HEK293 (cell line): Measurements from ENCODE around the gene WDR82.

Experiments used
- CTCF ChIP-seq: fragments of 450-650 bp; formaldehyde crosslinking; IDR thresholded peaks from 2 replicates; pipeline ENCODE4 v1.5.1; 2016; ENCODE audit warnings: missing biosample characterization, missing genetic modification characterization
- HOXC10 ChIP-seq: sonication (generic); formaldehyde crosslinking; IDR thresholded peaks from 2 replicates; pipeline ENCODE4 v1.8.1; 2023; ENCODE audit warnings: mild to moderate bottlenecking, missing genetic modification reagents
- IKZF3 ChIP-seq: fragments of 450-650 bp; IDR thresholded peaks from 2 replicates; pipeline ENCODE4 v1.5.0; 2018; ENCODE audit warnings: missing biosample characterization, mild to moderate bottlenecking, missing genetic modification characterization, moderate library complexity
- SP2 ChIP-seq: fragments of 450-650 bp; formaldehyde crosslinking; IDR thresholded peaks from 2 replicates; pipeline ENCODE4 v1.5.1; 2016; ENCODE audit warnings: missing biosample characterization, missing genetic modification characterization
- TCF7L2 ChIP-seq: IDR thresholded peaks from 2 replicates; pipeline ENCODE4 v1.6.1; 2011; ENCODE audit warnings: low read depth, mild to moderate bottlenecking, inconsistent platforms, low read length, moderate library complexity, borderline replicate concordance
- ZNF214 ChIP-seq: fragments of 450-650 bp; formaldehyde crosslinking; IDR thresholded peaks from 2 replicates; pipeline ENCODE4 v1.5.1; 2017; ENCODE audit warnings: missing biosample characterization, mild to moderate bottlenecking, missing genetic modification characterization, borderline replicate concordance
- ZNF24 ChIP-seq: fragments of 450-650 bp; formaldehyde crosslinking; IDR thresholded peaks from 2 replicates; pipeline ENCODE4 v1.5.1; 2016; ENCODE audit warnings: missing biosample characterization, missing genetic modification characterization
- ZNF324 ChIP-seq: fragments of 450-650 bp; formaldehyde crosslinking; IDR thresholded peaks from 2 replicates; pipeline ENCODE4 v1.5.1; 2016; ENCODE audit warnings: missing biosample characterization, missing genetic modification characterization
- ZNF692 ChIP-seq: fragments of 450-650 bp; formaldehyde crosslinking; IDR thresholded peaks from 2 replicates; pipeline ENCODE4 v1.5.1; 2016; ENCODE audit warnings: missing biosample characterization, missing genetic modification characterization
- TF ChIP-seq, protein P1 (sequence below): fragments of 450-650 bp; formaldehyde crosslinking; IDR thresholded peaks from 2 replicates; pipeline ENCODE4 v1.5.1; 2017; ENCODE audit warnings: missing biosample characterization, missing genetic modification characterization

DNA sequence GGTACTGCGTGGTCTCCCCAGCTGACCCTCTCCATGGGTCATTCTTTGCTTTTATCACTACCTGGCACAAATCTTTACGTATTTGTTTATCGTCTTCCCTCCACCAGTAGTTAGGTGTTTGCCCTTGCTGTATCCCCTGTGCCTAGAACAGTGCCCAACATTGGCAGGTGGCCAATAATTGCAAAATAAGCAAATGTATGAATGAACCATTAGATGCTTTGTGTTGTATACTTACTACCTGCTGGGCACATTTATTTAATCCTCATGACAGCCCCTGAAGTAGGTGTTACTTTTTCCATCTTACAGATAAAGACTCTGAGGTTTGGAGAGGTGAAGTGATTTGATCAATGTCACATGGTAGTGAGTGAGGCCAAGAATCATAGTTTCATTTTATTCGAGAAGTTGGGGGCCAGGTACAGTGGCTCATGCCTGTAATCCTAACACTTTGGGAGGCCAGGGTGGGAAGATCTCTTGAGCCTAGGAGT lies 37.5 kb downstream of the WDR82 start:
- TF ChIP-seq TCF7L2 (no peak), IKZF3 (tag by site-specific recombination) (no peak), SP2 (tag by site-specific recombination) (no peak), CTCF (tag by site-specific recombination) (no peak), HOXC10 (CRISPR knock-in tag) (no peak), ZNF214 (tag by site-specific recombination) (no peak), ZNF24 (0 out of 2 replicates have a peak, but pooled peaks have one; percentile 11), ZNF692 (tag by site-specific recombination) (no peak), ZNF324 (tag by site-specific recombination) (no peak; the same call in 1 of the 2 replicates)
- TF ChIP-seq, protein P1, sequence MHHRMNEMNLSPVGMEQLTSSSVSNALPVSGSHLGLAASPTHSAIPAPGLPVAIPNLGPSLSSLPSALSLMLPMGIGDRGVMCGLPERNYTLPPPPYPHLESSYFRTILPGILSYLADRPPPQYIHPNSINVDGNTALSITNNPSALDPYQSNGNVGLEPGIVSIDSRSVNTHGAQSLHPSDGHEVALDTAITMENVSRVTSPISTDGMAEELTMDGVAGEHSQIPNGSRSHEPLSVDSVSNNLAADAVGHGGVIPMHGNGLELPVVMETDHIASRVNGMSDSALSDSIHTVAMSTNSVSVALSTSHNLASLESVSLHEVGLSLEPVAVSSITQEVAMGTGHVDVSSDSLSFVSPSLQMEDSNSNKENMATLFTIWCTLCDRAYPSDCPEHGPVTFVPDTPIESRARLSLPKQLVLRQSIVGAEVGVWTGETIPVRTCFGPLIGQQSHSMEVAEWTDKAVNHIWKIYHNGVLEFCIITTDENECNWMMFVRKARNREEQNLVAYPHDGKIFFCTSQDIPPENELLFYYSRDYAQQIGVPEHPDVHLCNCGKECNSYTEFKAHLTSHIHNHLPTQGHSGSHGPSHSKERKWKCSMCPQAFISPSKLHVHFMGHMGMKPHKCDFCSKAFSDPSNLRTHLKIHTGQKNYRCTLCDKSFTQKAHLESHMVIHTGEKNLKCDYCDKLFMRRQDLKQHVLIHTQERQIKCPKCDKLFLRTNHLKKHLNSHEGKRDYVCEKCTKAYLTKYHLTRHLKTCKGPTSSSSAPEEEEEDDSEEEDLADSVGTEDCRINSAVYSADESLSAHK (tag by site-specific recombination): no peak
